GM20431 (cell line): ENCODE measurements around the gene SEC14L5.

Experiments
- in situ Hi-C: fragments of 300-500 bp; cut with MseI, MboI; formaldehyde crosslinking; loops from one replicate; pipeline ENCODE4 v1.15.0; 2020; ENCODE audit warnings: low sequenced_read_pairs; ENCODE audit not compliant: unreplicated experiment

The SEC14L5 gene

GRCh38 chr16:4957720-4958509 lies at the start of gene SEC14L5:
SEC14L5 (plus strand) TSS chr16:4958330; CDS start chr16:4959324, 994 bp downstream.
- in situ Hi-C loops, result no loop called here

GRCh38 chr16:4908854-4909401 lies 49.2 kb upstream of the SEC14L5 start:
- in situ Hi-C loops, result no loop called here

- in situ Hi-C loops, result no loop called here
These were observed 48.3 kb upstream of the SEC14L5 start for GRCh38 chr16:4909825-4910224.

- in situ Hi-C loops, result no loop called here
These were observed 47.3 kb upstream of the SEC14L5 start for GRCh38 chr16:4910828-4911227.

- in situ Hi-C loops, result no loop called here
These were observed 46.2 kb upstream of the SEC14L5 start for GRCh38 chr16:4911970-4912386.

GRCh38 chr16:4913130-4913773 lies 44.9 kb upstream of the SEC14L5 start:
- in situ Hi-C loops, result no loop called here

GRCh38 chr16:4913774-4914525 lies 44.2 kb upstream of the SEC14L5 start:
- in situ Hi-C loops, result no loop called here

- in situ Hi-C loops, result no loop called here
These were observed 43.5 kb upstream of the SEC14L5 start for GRCh38 chr16:4914528-4915225.

GRCh38 chr16:4915226-4915761 lies 42.8 kb upstream of the SEC14L5 start:
- in situ Hi-C loops, result no loop called here

- in situ Hi-C loops, result no loop called here
These were observed 41.0 kb upstream of the SEC14L5 start for GRCh38 chr16:4917117-4917516.

- in situ Hi-C loops, result no loop called here
These were observed 39.3 kb upstream of the SEC14L5 start for GRCh38 chr16:4918781-4919251.

- in situ Hi-C loops, result no loop called here
These were observed 37.3 kb upstream of the SEC14L5 start for GRCh38 chr16:4920826-4921225.

GRCh38 chr16:4922721-4923342 lies 35.3 kb upstream of the SEC14L5 start:
- in situ Hi-C loops, result no loop called here

GRCh38 chr16:4923853-4924252 lies 34.3 kb upstream of the SEC14L5 start:
- in situ Hi-C loops, result no loop called here

GRCh38 chr16:4924593-4925292 lies 33.4 kb upstream of the SEC14L5 start:
- in situ Hi-C loops, result no loop called here

- in situ Hi-C loops, result no loop called here
These were observed 32.9 kb upstream of the SEC14L5 start for GRCh38 chr16:4925293-4925607.

- in situ Hi-C loops, result no loop called here
These were observed 32.3 kb upstream of the SEC14L5 start for GRCh38 chr16:4925791-4926190.

- in situ Hi-C loops, result no loop called here
These were observed 31.2 kb upstream of the SEC14L5 start for GRCh38 chr16:4926928-4927327.

GRCh38 chr16:4927661-4928060 lies 30.5 kb upstream of the SEC14L5 start:
- in situ Hi-C loops, result no loop called here
